ENCODE data around the gene PRR5L.

DNA sequence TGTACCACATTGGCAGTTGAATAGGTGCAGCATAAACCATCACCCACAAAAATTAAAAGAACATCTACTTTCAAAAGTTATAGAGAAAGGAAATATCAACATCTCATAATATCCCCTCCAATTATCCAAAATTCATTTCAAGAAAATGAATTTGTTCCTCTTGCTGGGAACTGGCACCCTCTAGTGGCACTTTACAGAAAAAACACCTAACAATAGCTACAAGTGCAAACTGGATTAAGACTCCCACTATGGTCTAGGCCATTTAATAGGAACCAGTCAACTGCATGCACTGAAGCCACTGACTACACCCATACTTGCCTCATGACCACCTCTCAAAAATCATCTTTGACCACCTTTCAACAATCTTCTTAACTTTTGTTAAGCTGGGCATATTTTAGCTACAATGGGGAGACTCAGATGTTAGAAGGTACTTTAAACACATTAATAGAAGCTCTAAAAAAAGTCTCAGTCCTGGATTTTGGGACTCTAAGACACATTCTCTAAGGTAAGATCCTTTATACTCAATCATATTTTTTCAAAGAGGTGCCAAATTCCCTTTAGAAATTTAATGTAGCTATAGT lies 196.7 kb downstream of the PRR5L start:
- TF ChIP-seq, protein P1, sequence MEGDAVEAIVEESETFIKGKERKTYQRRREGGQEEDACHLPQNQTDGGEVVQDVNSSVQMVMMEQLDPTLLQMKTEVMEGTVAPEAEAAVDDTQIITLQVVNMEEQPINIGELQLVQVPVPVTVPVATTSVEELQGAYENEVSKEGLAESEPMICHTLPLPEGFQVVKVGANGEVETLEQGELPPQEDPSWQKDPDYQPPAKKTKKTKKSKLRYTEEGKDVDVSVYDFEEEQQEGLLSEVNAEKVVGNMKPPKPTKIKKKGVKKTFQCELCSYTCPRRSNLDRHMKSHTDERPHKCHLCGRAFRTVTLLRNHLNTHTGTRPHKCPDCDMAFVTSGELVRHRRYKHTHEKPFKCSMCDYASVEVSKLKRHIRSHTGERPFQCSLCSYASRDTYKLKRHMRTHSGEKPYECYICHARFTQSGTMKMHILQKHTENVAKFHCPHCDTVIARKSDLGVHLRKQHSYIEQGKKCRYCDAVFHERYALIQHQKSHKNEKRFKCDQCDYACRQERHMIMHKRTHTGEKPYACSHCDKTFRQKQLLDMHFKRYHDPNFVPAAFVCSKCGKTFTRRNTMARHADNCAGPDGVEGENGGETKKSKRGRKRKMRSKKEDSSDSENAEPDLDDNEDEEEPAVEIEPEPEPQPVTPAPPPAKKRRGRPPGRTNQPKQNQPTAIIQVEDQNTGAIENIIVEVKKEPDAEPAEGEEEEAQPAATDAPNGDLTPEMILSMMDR (IDR thresholded peaks at IDR 0.05; ENCODE audit: insufficient read depth, low read length, poor library complexity, severe bottlenecking) = peak; percentile 82
- TF ChIP-seq EZH2phosphoT487 (conservative IDR thresholded peaks at IDR 0.05; ENCODE audit: low read length) = no peak

Data from SU-DHL-6 (cell line).